GM12878 (cell line): ENCODE measurements around the gene AOPEP. TPM values are rescaled to one million over a fixed set of nuclear protein-coding genes. Genes with fewer than 3 reads are reported as not detected.

Experiments
- ATAC-seq: fragments of 200-7000 bp; cut with Tn5 transposase; 3 replicates; pipeline ENCODE4 v1.9.1; 2020; ENCODE audit warnings: mild to moderate bottlenecking, moderate library complexity
- BruUV-seq: library from RNA; stranded (reverse); fragments of 400-500 nt; replicated peaks from 2 replicates; lab custom pipeline; 2021; lab: Mats Ljungman, UMichigan
- CTCF ChIA-PET: fragments of 300-600 bp; sonication (Branson Sonifier 250); formaldehyde crosslinking; extraction: SDS; loops from one replicate; lab custom pipeline; 2021; ENCODE audit warnings: inconsistent platforms; lab: Yijun Ruan, JAX
- POLR2A ChIA-PET: fragments of 350-600 bp; formaldehyde crosslinking; extraction: SDS; loops from one replicate; lab custom pipeline; 2021; ENCODE audit warnings: inconsistent platforms; lab: Charles Lee
- RAD21 ChIA-PET: fragments of 300-600 bp; sonication (Branson Sonifier 250); formaldehyde crosslinking; loops from one replicate; lab custom pipeline; 2023; ENCODE audit warnings: antibody characterized with exemption; ENCODE audit not compliant: unreplicated experiment; lab: Charles Lee
- SMC1A ChIA-PET: fragments of 300-600 bp; sonication (Branson Sonifier 250); formaldehyde crosslinking; loops from one replicate; lab custom pipeline; 2023; ENCODE audit not compliant: unreplicated experiment, uncharacterized antibody; lab: Charles Lee
- DNase-seq: peaks from one replicate; pipeline ENCODE4 v3.0.0-alpha.2; 2011; ENCODE audit warnings: low read depth, low spot score
- FAIRE-seq: peaks from 3 replicates; lab custom pipeline; 2011; peaks lifted over from hg19 to GRCh38; lab: Jason Lieb, UNC
- H2AFZ ChIP-seq: 2 replicates; pipeline ENCODE4 v1.6.0; 2011; ENCODE audit warnings: low read depth, low read length, control low read depth; ENCODE audit not compliant: control insufficient read depth
- H3K27ac ChIP-seq: 2 replicates; pipeline ENCODE4 v1.5.1; 2011; ENCODE audit warnings: control low read depth; ENCODE audit not compliant: control insufficient read depth, insufficient read depth
- H3K27me3 ChIP-seq, 2 experiments: replicated peaks in 1 of 2; 2 replicates each; pipeline versions ENCODE4 v1.6.0 to v1.6.1; 2011; ENCODE audit warnings: low read length in 1 of 2; ENCODE audit not compliant: control insufficient read depth in 2 of 2, insufficient read depth in 2 of 2
- H3K36me3 ChIP-seq, 2 experiments: 2 replicates each; pipeline ENCODE4 v1.5.1; 2011; ENCODE audit warnings: low read length in 1 of 2; ENCODE audit not compliant: control insufficient read depth in 2 of 2, insufficient read depth in 2 of 2
- H3K4me1 ChIP-seq: 2 replicates; pipeline ENCODE4 v1.6.1; 2011; ENCODE audit warnings: mild to moderate bottlenecking, low read length, moderate library complexity, mixed read lengths; ENCODE audit not compliant: control insufficient read depth, insufficient read depth
- H3K4me2 ChIP-seq: 2 replicates; pipeline ENCODE4 v1.6.0; 2011; ENCODE audit warnings: control low read depth; ENCODE audit not compliant: control insufficient read depth, insufficient read depth
- H3K4me3 ChIP-seq: fragments of 200-600 bp; sonication (generic); 2 replicates; pipeline ENCODE4 v1.5.1; 2016
- H3K79me2 ChIP-seq: 2 replicates; pipeline ENCODE4 v1.6.0; 2011; ENCODE audit warnings: low read length; ENCODE audit not compliant: control insufficient read depth, insufficient read depth
- H3K9ac ChIP-seq: 2 replicates; pipeline ENCODE4 v1.8.0; 2011; ENCODE audit warnings: low read length, control low read depth, mixed read lengths; ENCODE audit not compliant: control insufficient read depth, insufficient read depth
- H3K9me3 ChIP-seq: replicated peaks from 3 replicates; pipeline ENCODE4 v1.5.1; 2011; ENCODE audit warnings: mild to moderate bottlenecking, low read length; ENCODE audit not compliant: control insufficient read depth, insufficient read depth
- H4K20me1 ChIP-seq: 2 replicates; pipeline ENCODE4 v1.6.0; 2011; ENCODE audit not compliant: control insufficient read depth, insufficient read depth
- BACH1 ChIP-seq: fragments of 450-650 bp; IDR thresholded peaks from 2 replicates; pipeline ENCODE4 v1.6.1; 2017; ENCODE audit warnings: mild to moderate bottlenecking, borderline replicate concordance
- CHD4 ChIP-seq: fragments of 200-600 bp; sonication (generic); IDR thresholded peaks from 2 replicates; pipeline ENCODE4 v1.6.1; 2016; ENCODE audit warnings: mild to moderate bottlenecking
- E4F1 ChIP-seq: fragments of 450-650 bp; IDR thresholded peaks from 2 replicates; pipeline ENCODE4 v1.6.1; 2018; ENCODE audit warnings: borderline replicate concordance, mild to moderate bottlenecking; ENCODE audit not compliant: partially characterized antibody
- EED ChIP-seq: sonication (generic); IDR thresholded peaks from 2 replicates; pipeline ENCODE4 v1.6.1; 2016; ENCODE audit warnings: antibody characterized with exemption, low read depth
- HDGF ChIP-seq: fragments of 450-650 bp; IDR thresholded peaks from 2 replicates; pipeline ENCODE4 v1.6.1; 2016; ENCODE audit warnings: antibody characterized with exemption
- IRF4 ChIP-seq: IDR thresholded peaks from 2 replicates; pipeline ENCODE4 v1.6.1; 2011; ENCODE audit warnings: low read depth, low read length
- MAX ChIP-seq: IDR thresholded peaks from 2 replicates; pipeline ENCODE4 v1.6.1; 2012; ENCODE audit warnings: low read depth, low read length, improper control_type of control experiment
- MYB ChIP-seq: fragments of 150-350 bp; IDR thresholded peaks from 2 replicates; pipeline ENCODE4 v1.6.1; 2014; ENCODE audit warnings: mild to moderate bottlenecking, low read depth, low read length, borderline replicate concordance
- MYC ChIP-seq: IDR thresholded peaks from 2 replicates; pipeline ENCODE4 v1.6.1; 2011; ENCODE audit warnings: mild to moderate bottlenecking, low read length, moderate library complexity, inconsistent platforms; ENCODE audit not compliant: insufficient read depth, insufficient replicate concordance, insufficient read length, severe bottlenecking
- RB1 ChIP-seq: fragments of 450-650 bp; formaldehyde crosslinking; IDR thresholded peaks from 2 replicates; pipeline ENCODE4 v1.6.1; 2017; ENCODE audit warnings: mild to moderate bottlenecking, borderline replicate concordance
- TBL1XR1 ChIP-seq: IDR thresholded peaks from 2 replicates; pipeline ENCODE4 v1.6.1; 2012; ENCODE audit warnings: low read depth, low read length, improper control_type of control experiment
- ZBTB4 ChIP-seq: fragments of 450-650 bp; formaldehyde crosslinking; IDR thresholded peaks from 2 replicates; pipeline ENCODE4 v1.4.0; 2022; ENCODE audit warnings: mild to moderate bottlenecking, moderate library complexity
- WGBS: methylation state at CpG from one replicate; pipeline ENCODE4 v1.1.6; 2016; ENCODE audit warnings: low lambda C conversion rate; ENCODE audit not compliant: insufficient replicate concordance, insufficient coverage; ENCODE audit errors: missing lambda C conversion rate; 5-methylcytosine and 5-hydroxymethylcytosine counted together
- in situ Hi-C: fragments of 300-500 bp; cut with MboI; formaldehyde crosslinking; loops from 9 replicates; pipeline ENCODE4 v1.14.3; 2018; ENCODE audit warnings: mixed read lengths
- intact Hi-C: fragments of 100-400 bp; cut with micrococcal nuclease; formaldehyde crosslinking; loops from one replicate; pipeline ENCODE4 v1.14.2; 2022; ENCODE audit not compliant: unreplicated experiment
- polyA plus RNA-seq, 11 experiments: library from polyadenylated mRNA; depleted of rRNA in 4 of 11; unstranded in 6 of 11; stranded (reverse) in 5 of 11; fragments of >200 nt; fragmentation: Nextera tagmentation in 4 of 11; fragmentation: Illumina TruSeq in 1 of 11; extraction: Ambion mirVana in 4 of 11; extraction: Trizol in 1 of 11; gene quantifications; 1 replicate in 1 of 11; 2 replicates in 10 of 11; pipeline versions ENCODE4 v1.2.1 to v1.2.3, GENCODE V29; 2011 to 2016; ENCODE audit warnings: inconsistent platforms in 2 of 11, missing spikeins in 2 of 11, low read depth in 1 of 11
- total RNA-seq, 4 experiments: library from RNA; depleted of rRNA in 3 of 4; stranded (reverse); fragments of >200 nt in 3 of 4; fragmentation: Illumina TruSeq in 1 of 4; extraction: Trizol in 1 of 4; gene quantifications; 2 replicates each; pipeline versions ENCODE4 v1.2.1 to v1.2.3, GENCODE V29; 2013 to 2021

The AOPEP gene
- total and polyA plus RNA-seq, 10 of the 15 experiments (the other 5 are each of a cell fraction or from before 2014, with no cell fraction given), result 2.3 to 16.9 (median 10.1) TPM

- TF ChIP-seq E4F1 (no peak), MYC (no peak), TBL1XR1 (no peak)
Observed at GRCh38 chr9:94911986-94912635, 185.6 kb downstream of the AOPEP start (continued).

GRCh38 chr9:94912700-94913249 is 186.3 kb downstream of the AOPEP start:
- H3K36me3 ChIP-seq, result no peaks in the 10 kb centered on the region; a peak in 1 of 4 replicates
- no peaks in the 10 kb centered on the region for H3K9me3 ChIP-seq
- no TSS peak for BruUV-seq
- no peak overlapping the region for H3K4me2 ChIP-seq
- no peak overlapping the region for H2AFZ ChIP-seq
- ATAC-seq (no peak), FAIRE-seq (no peak), DNase-seq (no peak)
- WGBS, result 89% methylated on average over 8 of the region's 8 CpGs
- H3K4me1 ChIP-seq, result no peaks in the 10 kb centered on the region
- H3K27me3 ChIP-seq, result no peaks in the 10 kb centered on the region
- intact Hi-C loops, result no loop called here
- in situ Hi-C loops, result loop anchor here (10.0 kb wide), 1 partner anchor 128 kb away; no protein-coding TSS in a partner anchor
- ChIA-PET POLR2A (interaction anchor here (0.5 to 1.5 kb wide), 3 partner anchors 30 to 115 kb away, joined by 3 read pairs; no protein-coding TSS in a partner anchor), SMC1A (interaction anchor here (1.3 to 2.3 kb wide), 4 partner anchors 8 to 131 kb away, joined by 3 to 7 read pairs (median 4); no protein-coding TSS in a partner anchor), RAD21 (interaction anchor here (1.4 kb wide), 1 partner anchor 129 kb away, joined by 9 read pairs; no protein-coding TSS in a partner anchor), CTCF (interaction anchor here (1.4 kb wide), 1 partner anchor 129 kb away, joined by 6 read pairs; no protein-coding TSS in a partner anchor)
- H3K9ac ChIP-seq, result no peak overlapping the region
- no peaks in the 10 kb centered on the region for H4K20me1 ChIP-seq
- H3K79me2 ChIP-seq, result no peaks in the 10 kb centered on the region
- no peak overlapping the region for H3K4me3 ChIP-seq
- H3K27ac ChIP-seq, result no peak overlapping the region
- TF ChIP-seq CHD4, result no peak
- TF ChIP-seq MAX, result no peak
- TF ChIP-seq HDGF, result no peak
- TF ChIP-seq EED, result no peak
- no peak for TF ChIP-seq RB1
- TF ChIP-seq BACH1, result no peak
- TF ChIP-seq ZBTB4 (CRISPR knock-in tag), result no peak
- no peak for TF ChIP-seq MYB
- no peak for TF ChIP-seq E4F1
- no peak for TF ChIP-seq IRF4
